Measurements from ENCODE around the gene ATM.

The ATM gene

GRCh38 chr11:108210441-108210840, 12.4 kb upstream of the ATM start:
- TF ChIP-seq Cebpa-rat (IDR thresholded peaks at IDR 0.05): no peak
- Histone ChIP-seq H3K27ac (no peak overlapping the region), H3K27me3 (peaks cover 0 to 4% (median 0%) of the 10 kb centered on the region in 11 experiments; a peak in 2 of 22 replicates), H3K4me2 (no peak overlapping the region), H3K9me3 (replicated peaks in 1 of 11) (peaks cover 74 to 87% (median 80%) of the 10 kb centered on the region in 11 experiments), H3K4me3 (no peak overlapping the region; a peak in 1 of 20 replicates), H3K9ac (no peak overlapping the region), H4K20me1 (peaks cover 0 to 14% (median 6%) of the 10 kb centered on the region in 11 experiments; a peak in 11 of 22 replicates), H3K4me1 (no peaks in the 10 kb centered on the region), H3K36me3 (peaks cover 92 to 100% (median 99%) of the 10 kb centered on the region in 11 experiments)

GRCh38 chr11:108213784-108214183, 9.1 kb upstream of the ATM start:
- no peak overlapping the region for H3K27ac ChIP-seq
- H3K9me3 ChIP-seq (replicated peaks in 1 of 11): peaks cover 41 to 53% (median 46%) of the 10 kb centered on the region in 11 experiments
- H3K36me3 ChIP-seq: peaks cover 71 to 96% (median 79%) of the 10 kb centered on the region in 11 experiments
- H3K4me2 ChIP-seq: no peak overlapping the region
- no peaks in the 10 kb centered on the region for H3K27me3 ChIP-seq
- H3K4me1 ChIP-seq: peaks cover under 1 to 15% (median 3%) of the 10 kb centered on the region in 10 experiments; a peak in 16 of 20 replicates
- no peak overlapping the region for H3K4me3 ChIP-seq
- no peak overlapping the region for H3K9ac ChIP-seq
- H4K20me1 ChIP-seq: peaks cover 0 to 41% (median 15%) of the 10 kb centered on the region in 11 experiments; a peak in 12 of 22 replicates
- TF ChIP-seq Cebpa-rat (IDR thresholded peaks at IDR 0.05): no peak

GRCh38 chr11:108216988-108217387, 5.9 kb upstream of the ATM start:
- H3K4me1 ChIP-seq: peaks cover 22 to 38% (median 26%) of the 10 kb centered on the region in 10 experiments
- H3K9me3 ChIP-seq (replicated peaks in 1 of 11): peaks cover 9 to 21% (median 14%) of the 10 kb centered on the region in 11 experiments; a peak in 21 of 22 replicates
- no peaks in the 10 kb centered on the region for H3K27me3 ChIP-seq
- TF ChIP-seq Cebpa-rat (IDR thresholded peaks at IDR 0.05): no peak
- no peak overlapping the region for H3K9ac ChIP-seq
- H3K27ac ChIP-seq: no peak overlapping the region
- peaks cover 0 to 54% (median 33%) of the 10 kb centered on the region in 11 experiments; a peak in 12 of 22 replicates for H4K20me1 ChIP-seq
- peaks cover 39 to 79% (median 53%) of the 10 kb centered on the region in 11 experiments for H3K36me3 ChIP-seq
- H3K4me3 ChIP-seq: no peak overlapping the region
- peak overlapping the region in 2 of 11 experiments; percentile 22 to 23; a peak in 1 of 22 replicates for H3K4me2 ChIP-seq

- H3K4me2 ChIP-seq: peak overlapping the region in 9 of 11 experiments; percentile 39 to 94 (median 84); a peak in 10 of 22 replicates
These were observed 4.4 kb upstream of the ATM start for GRCh38 chr11:108218455-108218854.

GRCh38 chr11:108218912-108219783, 3.7 kb upstream of the ATM start:
- H3K9me3 ChIP-seq (replicated peaks in 1 of 11): no peaks in the 10 kb centered on the region; a peak in 1 of 22 replicates
- H3K4me3 ChIP-seq: no peak overlapping the region
- no peak overlapping the region for H3K9ac ChIP-seq
- no peak for TF ChIP-seq Cebpa-rat (IDR thresholded peaks at IDR 0.05)
- peak overlapping the region; percentile 50 to 95 (median 89); a peak in 21 of 22 replicates for H3K4me2 ChIP-seq
- peaks cover 0 to 50% (median 29%) of the 10 kb centered on the region in 11 experiments; a peak in 9 of 22 replicates for H4K20me1 ChIP-seq
- H3K4me1 ChIP-seq: peaks cover 25 to 38% (median 32%) of the 10 kb centered on the region in 10 experiments
- no peaks in the 10 kb centered on the region for H3K27me3 ChIP-seq
- H3K36me3 ChIP-seq: peaks cover 19 to 57% (median 31%) of the 10 kb centered on the region in 11 experiments; a peak in 21 of 22 replicates
- no peak overlapping the region; a peak in 1 of 22 replicates for H3K27ac ChIP-seq

More at GRCh38 chr11:108218455-108218854, 4.4 kb upstream of the ATM start:
- H3K9ac ChIP-seq: no peak overlapping the region
- H3K9me3 ChIP-seq (replicated peaks in 1 of 11): peaks cover 0 to 6% (median 0%) of the 10 kb centered on the region in 11 experiments; a peak in 6 of 22 replicates
- H3K36me3 ChIP-seq: peaks cover 26 to 64% (median 38%) of the 10 kb centered on the region in 11 experiments
- no peaks in the 10 kb centered on the region for H3K27me3 ChIP-seq
- no peak overlapping the region for H3K27ac ChIP-seq
- peaks cover 0 to 54% (median 33%) of the 10 kb centered on the region in 11 experiments; a peak in 12 of 22 replicates for H4K20me1 ChIP-seq
- no peak overlapping the region for H3K4me3 ChIP-seq
- no peak for TF ChIP-seq Cebpa-rat (IDR thresholded peaks at IDR 0.05)
- peaks cover 22 to 38% (median 26%) of the 10 kb centered on the region in 10 experiments for H3K4me1 ChIP-seq

- H3K9ac ChIP-seq: peak overlapping the region; percentile 89 to 95 (median 94)
- peak overlapping the region; percentile 71 to 95 (median 93); a peak in 21 of 22 replicates for H3K27ac ChIP-seq
- H3K36me3 ChIP-seq: peaks cover 6 to 42% (median 17%) of the 10 kb centered on the region in 11 experiments; a peak in 17 of 22 replicates
- peak overlapping the region; percentile 82 to 95 (median 90) for H3K4me2 ChIP-seq
- TF ChIP-seq Cebpa-rat (IDR thresholded peaks at IDR 0.05): no peak
- H4K20me1 ChIP-seq: peaks cover 0 to 38% (median 27%) of the 10 kb centered on the region in 11 experiments; a peak in 9 of 22 replicates
- H3K9me3 ChIP-seq (replicated peaks in 1 of 11): no peaks in the 10 kb centered on the region
- H3K4me1 ChIP-seq: peaks cover 38 to 50% (median 46%) of the 10 kb centered on the region in 10 experiments
- H3K4me3 ChIP-seq: peak overlapping the region; percentile 77 to 91 (median 87)
- H3K27me3 ChIP-seq: no peaks in the 10 kb centered on the region
These were observed 2.0 kb upstream of the ATM start for GRCh38 chr11:108220721-108221336.

GRCh38 chr11:108221371-108221770, 1.5 kb upstream of the ATM start:
- H4K20me1 ChIP-seq: peaks cover 0 to 37% (median 27%) of the 10 kb centered on the region in 11 experiments; a peak in 9 of 22 replicates
- peak overlapping the region; percentile 89 to 95 (median 94) for H3K9ac ChIP-seq
- H3K4me3 ChIP-seq: peak overlapping the region; percentile 77 to 91 (median 87)
- H3K4me1 ChIP-seq: peaks cover 43 to 56% (median 51%) of the 10 kb centered on the region in 10 experiments
- H3K9me3 ChIP-seq (replicated peaks in 1 of 11): no peaks in the 10 kb centered on the region
- H3K36me3 ChIP-seq: peaks cover under 1 to 39% (median 14%) of the 10 kb centered on the region in 11 experiments; a peak in 16 of 22 replicates
- peak overlapping the region; percentile 82 to 95 (median 90) for H3K4me2 ChIP-seq
- no peaks in the 10 kb centered on the region for H3K27me3 ChIP-seq
- peak overlapping the region; percentile 71 to 95 (median 93) for H3K27ac ChIP-seq
- TF ChIP-seq Cebpa-rat (IDR thresholded peaks at IDR 0.05): no peak

GRCh38 chr11:108221911-108222573, 825 bp upstream of the ATM start:
- no peak for TF ChIP-seq Cebpa-rat (IDR thresholded peaks at IDR 0.05)
- H3K4me1 ChIP-seq: peaks cover 49 to 61% (median 55%) of the 10 kb centered on the region in 10 experiments
- H3K4me3 ChIP-seq: peak overlapping the region; percentile 77 to 91 (median 87)
- H3K27ac ChIP-seq: peak overlapping the region; percentile 71 to 95 (median 93)
- peaks cover 0 to 34% (median 24%) of the 10 kb centered on the region in 11 experiments; a peak in 9 of 22 replicates for H4K20me1 ChIP-seq
- H3K36me3 ChIP-seq: peaks cover 1 to 39% (median 12%) of the 10 kb centered on the region in 11 experiments; a peak in 16 of 22 replicates
- H3K9me3 ChIP-seq (replicated peaks in 1 of 11): no peaks in the 10 kb centered on the region
- H3K4me2 ChIP-seq: peak overlapping the region; percentile 82 to 95 (median 90)
- H3K27me3 ChIP-seq: no peaks in the 10 kb centered on the region
- H3K9ac ChIP-seq: peak overlapping the region; percentile 89 to 95 (median 94)
